ENCODE data around the gene TGFB1. TPM values are rescaled to one million over a fixed set of nuclear protein-coding genes. Genes with fewer than 3 reads are reported as not detected.
"Not testable (repeated sequence)": the region's sequence is repeated elsewhere in the genome, so short reads cannot be mapped to it uniquely, and the experiment has no call there.

TGFB1 gene
- total and polyA plus RNA-seq, 7 donors: 2.8 to 10.8 (median 9.5) TPM

DNA sequence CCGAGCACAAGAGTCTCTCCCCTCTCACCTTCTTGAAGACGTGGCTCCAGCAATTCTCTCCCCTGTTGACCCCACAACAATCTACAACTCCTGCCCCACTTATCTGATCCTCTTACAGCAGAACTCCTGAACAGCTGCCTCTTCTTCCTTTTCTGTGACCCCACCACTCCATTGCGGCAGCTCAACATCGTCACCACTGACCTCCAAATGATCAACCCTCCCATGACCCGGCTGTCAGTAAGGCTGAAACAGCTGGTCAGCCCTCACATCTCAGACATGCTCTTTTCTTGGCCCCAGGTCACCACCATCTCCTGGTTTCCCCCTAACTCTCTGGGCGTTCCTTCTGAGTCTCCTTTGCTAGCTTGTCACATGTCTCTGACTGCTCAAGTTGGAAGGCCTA, 41.6 kb upstream of the TGFB1 start:
- Histone ChIP-seq H3K9me3 (no peaks in the 10 kb centered on the region), H3K27me3 (ENCODE audit: insufficient read depth in 3 of 3, low read length in 2 of 3) (no peaks in the 10 kb centered on the region), H3K36me3 (ENCODE audit: insufficient read depth in 1 of 2, low read depth in 1 of 2) (peaks cover 4 to 26% of the 10 kb centered on the region in 2 donors), H3K27ac (no peak overlapping the region), H3K4me3 (no peak overlapping the region), H3K4me1 (peaks cover 12% of the 10 kb centered on the region)
- 57 to 62% (median 61%) methylated on average over 6 of the region's 6 CpGs for WGBS, 3 donors
- DNase-seq (no peak), ATAC-seq (no peak)
- TF ChIP-seq, protein P1, sequence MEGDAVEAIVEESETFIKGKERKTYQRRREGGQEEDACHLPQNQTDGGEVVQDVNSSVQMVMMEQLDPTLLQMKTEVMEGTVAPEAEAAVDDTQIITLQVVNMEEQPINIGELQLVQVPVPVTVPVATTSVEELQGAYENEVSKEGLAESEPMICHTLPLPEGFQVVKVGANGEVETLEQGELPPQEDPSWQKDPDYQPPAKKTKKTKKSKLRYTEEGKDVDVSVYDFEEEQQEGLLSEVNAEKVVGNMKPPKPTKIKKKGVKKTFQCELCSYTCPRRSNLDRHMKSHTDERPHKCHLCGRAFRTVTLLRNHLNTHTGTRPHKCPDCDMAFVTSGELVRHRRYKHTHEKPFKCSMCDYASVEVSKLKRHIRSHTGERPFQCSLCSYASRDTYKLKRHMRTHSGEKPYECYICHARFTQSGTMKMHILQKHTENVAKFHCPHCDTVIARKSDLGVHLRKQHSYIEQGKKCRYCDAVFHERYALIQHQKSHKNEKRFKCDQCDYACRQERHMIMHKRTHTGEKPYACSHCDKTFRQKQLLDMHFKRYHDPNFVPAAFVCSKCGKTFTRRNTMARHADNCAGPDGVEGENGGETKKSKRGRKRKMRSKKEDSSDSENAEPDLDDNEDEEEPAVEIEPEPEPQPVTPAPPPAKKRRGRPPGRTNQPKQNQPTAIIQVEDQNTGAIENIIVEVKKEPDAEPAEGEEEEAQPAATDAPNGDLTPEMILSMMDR (IDR thresholded peaks at IDR 0.05): no peak
- intact Hi-C loops (cut with DNase I): loop anchor here in 1 of 2 donors (5.0 kb wide), 1 partner anchor 42 kb away; the partner anchor contains the start of gene DMAC2

DNA sequence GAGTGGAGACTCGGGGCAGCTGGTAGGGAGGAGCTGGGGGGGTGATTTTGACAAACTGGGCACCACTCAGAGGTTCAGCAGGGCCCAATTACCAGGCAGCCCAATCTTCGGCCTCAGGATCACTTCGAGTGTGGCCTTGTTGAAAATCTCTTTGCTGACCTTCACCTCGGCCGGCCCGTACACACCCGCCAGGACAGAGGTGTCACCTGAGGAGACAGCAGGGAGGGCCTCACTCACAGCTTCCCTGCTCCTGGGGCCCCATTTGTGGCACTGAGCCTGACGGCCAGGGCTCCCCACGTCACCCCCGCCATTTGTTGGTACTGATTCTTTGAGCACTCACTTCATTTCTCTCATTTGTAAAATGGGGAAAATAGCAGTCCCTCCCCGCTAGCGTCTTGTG, 39.1 kb upstream of the TGFB1 start:
- TF ChIP-seq, protein P1 (IDR thresholded peaks at IDR 0.05): no peak
- intact Hi-C loops (cut with DNase I): no loop called here
- ATAC-seq: no peak
- peaks cover 4 to 52% of the 10 kb centered on the region in 2 donors for H3K36me3 ChIP-seq (ENCODE audit: insufficient read depth in 1 of 2, low read depth in 1 of 2)
- WGBS, 3 donors: 67 to 72% (median 71%) methylated on average over 12 of the region's 12 CpGs
- H3K27me3 ChIP-seq (ENCODE audit: insufficient read depth in 3 of 3, low read length in 2 of 3): no peaks in the 10 kb centered on the region
- H3K27ac ChIP-seq: no peak overlapping the region
- no peaks in the 10 kb centered on the region for H3K9me3 ChIP-seq
- no peak overlapping the region for H3K4me3 ChIP-seq
- DNase-seq: no peak
- no peaks in the 10 kb centered on the region for H3K4me1 ChIP-seq

DNA sequence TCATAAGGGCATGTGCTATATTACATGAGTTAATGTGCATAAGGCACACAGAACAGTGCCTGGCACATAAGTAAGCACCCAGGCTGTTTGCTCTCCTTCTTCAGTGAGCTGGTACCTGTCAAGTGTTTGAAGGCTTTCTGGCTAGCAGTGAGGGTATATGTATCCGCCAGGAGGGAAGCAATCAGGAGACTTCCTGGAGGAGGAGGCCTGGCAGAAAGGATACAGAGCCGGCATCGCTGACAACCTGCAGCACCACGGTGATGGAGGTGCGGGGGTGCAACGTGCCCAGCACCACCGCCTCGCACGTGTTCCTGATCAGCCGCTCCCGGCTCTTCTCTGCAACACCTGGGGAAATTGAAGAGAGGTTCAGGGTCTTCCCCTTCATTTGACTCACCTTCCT, 37.9 kb upstream of the TGFB1 start:
- Histone ChIP-seq H3K27ac (no peak overlapping the region), H3K9me3 (no peaks in the 10 kb centered on the region), H3K4me3 (no peak overlapping the region), H3K4me1 (no peaks in the 10 kb centered on the region), H3K36me3 (ENCODE audit: insufficient read depth in 1 of 2, low read depth in 1 of 2) (peaks cover 4 to 63% of the 10 kb centered on the region in 2 donors), H3K27me3 (ENCODE audit: insufficient read depth in 3 of 3, low read length in 2 of 3) (no peaks in the 10 kb centered on the region)
- ATAC-seq (no peak), DNase-seq (no peak)
- 86 to 91% (median 90%) methylated on average over 11 of the region's 11 CpGs for WGBS, 3 donors
- TF ChIP-seq, protein P1 (IDR thresholded peaks at IDR 0.05): no peak
- intact Hi-C loops (cut with DNase I): no loop called here

DNA sequence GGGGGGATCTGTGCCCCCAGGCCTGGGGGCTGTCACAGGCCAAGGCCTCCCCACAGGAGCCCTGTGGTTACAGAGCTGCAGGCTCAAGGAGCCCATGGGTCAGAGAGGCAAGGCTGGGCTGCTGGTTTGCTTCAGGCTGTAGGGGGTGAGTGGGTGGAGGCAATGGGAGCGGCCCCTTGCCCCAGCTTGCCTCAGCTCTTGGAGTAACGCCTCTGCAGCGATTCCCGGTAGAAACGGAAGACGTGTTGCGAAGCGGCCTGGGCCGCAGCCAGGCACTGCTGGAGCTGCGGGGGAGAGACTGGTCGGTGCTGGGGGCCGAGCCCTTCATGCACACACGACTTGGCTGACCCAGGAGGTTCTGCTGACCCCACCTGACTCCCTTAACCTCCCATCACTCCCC, 32.7 kb upstream of the TGFB1 start:
- intact Hi-C loops (cut with DNase I): no loop called here
- TF ChIP-seq, protein P1 (IDR thresholded peaks at IDR 0.05): no peak
- no peaks in the 10 kb centered on the region for H3K9me3 ChIP-seq
- 82 to 89% (median 87%) methylated on average over 13 of the region's 13 CpGs for WGBS, 3 donors
- no peak overlapping the region for H3K27ac ChIP-seq
- no peaks in the 10 kb centered on the region for H3K4me1 ChIP-seq
- no peak for ATAC-seq
- no peaks in the 10 kb centered on the region for H3K27me3 ChIP-seq (ENCODE audit: insufficient read depth in 3 of 3, low read length in 2 of 3)
- H3K36me3 ChIP-seq (ENCODE audit: insufficient read depth in 1 of 2, low read depth in 1 of 2): peaks cover 4 to 78% of the 10 kb centered on the region in 2 donors
- no peak overlapping the region for H3K4me3 ChIP-seq
- no peak for DNase-seq

DNA sequence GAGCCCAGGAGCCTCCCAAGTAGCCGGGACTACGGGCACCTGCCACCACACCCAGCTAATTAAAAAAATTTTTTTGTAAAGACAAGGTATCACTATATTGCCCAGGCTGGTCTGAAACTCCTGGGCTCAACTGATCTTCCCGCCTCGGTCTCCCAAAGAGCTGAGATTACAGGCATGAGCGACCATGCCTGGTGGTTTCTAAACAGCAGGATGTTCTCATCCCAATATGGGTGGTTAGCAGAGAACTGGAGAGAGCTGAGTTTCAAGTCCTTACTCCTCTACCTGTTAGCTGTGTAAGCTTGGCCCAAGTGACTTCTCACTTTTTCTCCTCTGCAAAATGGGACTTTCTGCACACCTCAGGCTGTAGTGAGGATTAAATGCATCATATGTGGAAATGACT, 30.6 kb upstream of the TGFB1 start:
- 89 to 95% (median 94%) methylated on average over 5 of the region's 5 CpGs for WGBS, 3 donors
- no peak for DNase-seq
- H3K36me3 ChIP-seq (ENCODE audit: insufficient read depth in 1 of 2, low read depth in 1 of 2): peaks cover 0 to 57% of the 10 kb centered on the region in 2 donors
- TF ChIP-seq, protein P1 (IDR thresholded peaks at IDR 0.05): no peak
- H3K4me1 ChIP-seq: no peaks in the 10 kb centered on the region
- H3K27me3 ChIP-seq (ENCODE audit: insufficient read depth in 3 of 3, low read length in 2 of 3): no peaks in the 10 kb centered on the region
- H3K27ac ChIP-seq: no peak overlapping the region
- no peaks in the 10 kb centered on the region for H3K9me3 ChIP-seq
- intact Hi-C loops (cut with DNase I): loop anchor here in 1 of 2 donors (5.0 kb wide), 1 partner anchor 43 kb away; the partner anchor contains the start of gene B3GNT8
- ATAC-seq: no peak
- no peak overlapping the region for H3K4me3 ChIP-seq

DNA sequence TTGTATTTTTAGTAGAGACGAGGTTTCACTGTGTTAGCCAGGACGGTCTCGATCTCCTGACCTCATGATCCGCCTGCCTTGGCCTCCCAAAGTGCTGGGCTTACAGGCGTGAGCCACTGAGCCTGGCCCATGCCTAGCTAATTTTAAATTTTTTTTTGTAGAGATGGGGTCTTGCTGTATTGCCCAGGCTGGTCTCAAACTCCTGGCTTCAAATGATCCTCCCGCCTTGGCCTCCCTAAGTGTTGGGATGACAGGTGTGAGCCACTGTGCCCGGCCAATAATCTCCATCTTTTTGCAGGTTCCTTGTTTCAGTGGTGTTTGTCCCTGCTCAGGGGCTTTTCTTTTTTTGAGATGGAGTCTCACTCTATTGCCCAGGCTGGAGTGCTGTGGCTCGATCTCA, 27.8 kb upstream of the TGFB1 start:
- 94 to 97% (median 95%) methylated on average over 8 of the region's 8 CpGs for WGBS, 3 donors
- ATAC-seq: not testable (repeated sequence)

More for the DNA sequence above, 27.8 kb upstream of the TGFB1 start:
- H3K4me1 ChIP-seq; H3K27me3 ChIP-seq (ENCODE audit: insufficient read depth in 3 of 3, low read length in 2 of 3); H3K9me3 ChIP-seq; DNase-seq; H3K4me3 ChIP-seq; H3K27ac ChIP-seq: not testable (repeated sequence)
- peaks cover 0 to 29% of the 10 kb centered on the region in 2 donors for H3K36me3 ChIP-seq (ENCODE audit: insufficient read depth in 1 of 2, low read depth in 1 of 2)
- intact Hi-C loops (cut with DNase I): loop anchor here in 1 of 2 donors (5.0 kb wide), 1 partner anchor 46 kb away; the partner anchor contains the start of gene B3GNT8

All from psoas muscle (tissue), 8 donors.